Measurements from ENCODE around the gene MLLT1.

DNA sequence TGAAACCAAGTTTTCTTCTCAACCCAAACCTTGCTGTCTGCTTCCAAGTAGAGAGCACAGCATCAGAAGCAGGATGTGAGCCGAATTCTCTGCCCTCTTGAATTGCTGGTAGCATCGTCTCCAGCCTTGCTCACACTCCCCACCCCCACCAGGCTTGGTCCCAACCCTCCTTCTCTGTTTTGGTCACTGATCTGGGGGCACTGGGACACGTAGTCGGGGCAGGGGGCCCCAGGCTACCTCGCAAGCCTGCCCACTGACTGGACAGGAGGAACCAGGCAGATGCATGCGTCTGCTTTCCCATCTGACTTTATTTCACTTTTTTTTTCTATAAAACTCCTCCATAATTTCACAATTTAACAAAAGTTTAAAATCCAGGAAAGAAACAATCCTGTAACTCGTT is 69.7 kb downstream of the MLLT1 start:
- no peak for TF ChIP-seq POLR2A (IDR thresholded peaks at IDR 0.05; ENCODE audit: borderline replicate concordance, extremely low read depth, insufficient read depth, insufficient read length)
- TF ChIP-seq, protein P1, sequence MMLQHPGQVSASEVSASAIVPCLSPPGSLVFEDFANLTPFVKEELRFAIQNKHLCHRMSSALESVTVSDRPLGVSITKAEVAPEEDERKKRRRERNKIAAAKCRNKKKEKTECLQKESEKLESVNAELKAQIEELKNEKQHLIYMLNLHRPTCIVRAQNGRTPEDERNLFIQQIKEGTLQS (IDR thresholded peaks at IDR 0.05): no peak
